Suprapubic skin (tissue), 4 donors: ENCODE results near the gene TBX5. TPM values are rescaled to one million over a fixed set of nuclear protein-coding genes. Genes with fewer than 3 reads are reported as not detected.

ENCODE experiments used
- DNase-seq, 2 donors: peaks; one replicate each; pipeline ENCODE4 v3.0.0-alpha.2; 2019; ENCODE audit warnings: low spot score in 2 of 2
- H3K27ac ChIP-seq: fragments of 200-600 bp; sonication (generic); one replicate; pipeline ENCODE4 v1.5.1; 2019
- H3K27me3 ChIP-seq: fragments of 200-600 bp; sonication (generic); one replicate; pipeline ENCODE4 v1.5.1; 2019
- H3K36me3 ChIP-seq: fragments of 200-600 bp; sonication (generic); one replicate; pipeline ENCODE4 v1.5.1; 2019
- H3K4me1 ChIP-seq: fragments of 200-600 bp; sonication (generic); one replicate; pipeline ENCODE4 v1.5.1; 2019
- H3K4me3 ChIP-seq: fragments of 200-600 bp; sonication (generic); one replicate; pipeline ENCODE4 v1.5.1; 2019; ENCODE audit warnings: mild to moderate bottlenecking
- H3K9me3 ChIP-seq: fragments of 200-600 bp; sonication (generic); one replicate; pipeline ENCODE4 v1.5.1; 2019
- EP300 ChIP-seq: sonication (generic); formaldehyde crosslinking; IDR thresholded peaks from one replicate; pipeline ENCODE4 v1.6.1; 2017; ENCODE audit warnings: antibody characterized with exemption
- POLR2A ChIP-seq, 2 donors: fragments of 450-650 bp; IDR thresholded peaks; one replicate each; pipeline ENCODE4 v1.6.1; 2017; ENCODE audit warnings: antibody characterized with exemption in 2 of 2, mild to moderate bottlenecking in 2 of 2, moderate library complexity in 2 of 2
- POLR2AphosphoS5 ChIP-seq, 3 donors: sonication (generic); formaldehyde crosslinking; IDR thresholded peaks; one replicate each; pipeline ENCODE4 v1.6.1; 2017; ENCODE audit warnings: antibody characterized with exemption in 3 of 3
- total RNA-seq, 4 donors: library from RNA; depleted of rRNA; stranded (reverse); fragments of >200 nt; gene quantifications; one replicate each; pipeline ENCODE4 v1.1.0, GENCODE V29; 2016
- TF ChIP-seq, protein P1 (sequence below), 2 donors: fragments of 200-600 bp in 1 of 2; fragments of 450-650 bp in 1 of 2; sonication (generic) in 1 of 2; IDR thresholded peaks; one replicate each; pipeline ENCODE4 v1.5.1; 2016 to 2019; ENCODE audit warnings: antibody characterized with exemption in 2 of 2, mild to moderate bottlenecking in 1 of 2, moderate library complexity in 1 of 2

TBX5 gene
- total RNA-seq, 4 donors from 2014 or later, result 0.44 to 3.5 (median 2.1) TPM; not detected in 1

DNA sequence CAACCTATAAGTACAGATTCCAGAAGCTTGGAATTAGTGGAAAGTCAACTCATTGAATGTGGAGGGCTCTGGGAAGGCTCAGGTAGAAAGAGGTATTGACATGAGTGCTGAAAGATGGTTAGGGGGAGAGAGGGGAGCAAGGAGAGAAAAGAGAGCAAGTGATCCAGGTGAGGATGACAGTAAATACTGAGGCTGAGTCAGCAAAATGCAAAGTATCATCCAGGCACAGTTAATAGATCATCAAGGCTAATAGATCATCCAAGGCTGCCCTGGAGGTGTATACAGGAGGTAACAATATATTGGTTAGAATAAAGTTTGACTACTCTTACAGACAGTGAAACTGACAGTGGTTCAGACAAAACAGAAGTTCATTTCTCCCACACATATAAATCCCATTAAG, 100.5 kb downstream of the TBX5 start:
- no peak for DNase-seq
- no peaks in the 10 kb centered on the region for H3K4me1 ChIP-seq
- H3K36me3 ChIP-seq, result no peaks in the 10 kb centered on the region
- H3K27ac ChIP-seq, result no peak overlapping the region
- TF ChIP-seq POLR2A (IDR thresholded peaks at IDR 0.05) (no peak), EP300 (no peak), POLR2AphosphoS5 (IDR thresholded peaks at IDR 0.05) (no peak)
- TF ChIP-seq, protein P1, sequence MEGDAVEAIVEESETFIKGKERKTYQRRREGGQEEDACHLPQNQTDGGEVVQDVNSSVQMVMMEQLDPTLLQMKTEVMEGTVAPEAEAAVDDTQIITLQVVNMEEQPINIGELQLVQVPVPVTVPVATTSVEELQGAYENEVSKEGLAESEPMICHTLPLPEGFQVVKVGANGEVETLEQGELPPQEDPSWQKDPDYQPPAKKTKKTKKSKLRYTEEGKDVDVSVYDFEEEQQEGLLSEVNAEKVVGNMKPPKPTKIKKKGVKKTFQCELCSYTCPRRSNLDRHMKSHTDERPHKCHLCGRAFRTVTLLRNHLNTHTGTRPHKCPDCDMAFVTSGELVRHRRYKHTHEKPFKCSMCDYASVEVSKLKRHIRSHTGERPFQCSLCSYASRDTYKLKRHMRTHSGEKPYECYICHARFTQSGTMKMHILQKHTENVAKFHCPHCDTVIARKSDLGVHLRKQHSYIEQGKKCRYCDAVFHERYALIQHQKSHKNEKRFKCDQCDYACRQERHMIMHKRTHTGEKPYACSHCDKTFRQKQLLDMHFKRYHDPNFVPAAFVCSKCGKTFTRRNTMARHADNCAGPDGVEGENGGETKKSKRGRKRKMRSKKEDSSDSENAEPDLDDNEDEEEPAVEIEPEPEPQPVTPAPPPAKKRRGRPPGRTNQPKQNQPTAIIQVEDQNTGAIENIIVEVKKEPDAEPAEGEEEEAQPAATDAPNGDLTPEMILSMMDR (IDR thresholded peaks at IDR 0.05), result no peak
- peaks cover 7% of the 10 kb centered on the region for H3K27me3 ChIP-seq
- no peak overlapping the region for H3K4me3 ChIP-seq
- no peaks in the 10 kb centered on the region for H3K9me3 ChIP-seq
